ENCODE measurements around the gene SERPINB5. TPM values are rescaled to one million over a fixed set of nuclear protein-coding genes. Genes with fewer than 3 reads are reported as not detected.

Gene SERPINB5
- total RNA-seq, 1 donor: not detected

- DNase-seq (ENCODE audit: low read depth): no peak
- H3K4me3 ChIP-seq (ENCODE audit: low read depth, low read length): no peak overlapping the region
- TF ChIP-seq, protein P1, sequence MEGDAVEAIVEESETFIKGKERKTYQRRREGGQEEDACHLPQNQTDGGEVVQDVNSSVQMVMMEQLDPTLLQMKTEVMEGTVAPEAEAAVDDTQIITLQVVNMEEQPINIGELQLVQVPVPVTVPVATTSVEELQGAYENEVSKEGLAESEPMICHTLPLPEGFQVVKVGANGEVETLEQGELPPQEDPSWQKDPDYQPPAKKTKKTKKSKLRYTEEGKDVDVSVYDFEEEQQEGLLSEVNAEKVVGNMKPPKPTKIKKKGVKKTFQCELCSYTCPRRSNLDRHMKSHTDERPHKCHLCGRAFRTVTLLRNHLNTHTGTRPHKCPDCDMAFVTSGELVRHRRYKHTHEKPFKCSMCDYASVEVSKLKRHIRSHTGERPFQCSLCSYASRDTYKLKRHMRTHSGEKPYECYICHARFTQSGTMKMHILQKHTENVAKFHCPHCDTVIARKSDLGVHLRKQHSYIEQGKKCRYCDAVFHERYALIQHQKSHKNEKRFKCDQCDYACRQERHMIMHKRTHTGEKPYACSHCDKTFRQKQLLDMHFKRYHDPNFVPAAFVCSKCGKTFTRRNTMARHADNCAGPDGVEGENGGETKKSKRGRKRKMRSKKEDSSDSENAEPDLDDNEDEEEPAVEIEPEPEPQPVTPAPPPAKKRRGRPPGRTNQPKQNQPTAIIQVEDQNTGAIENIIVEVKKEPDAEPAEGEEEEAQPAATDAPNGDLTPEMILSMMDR (IDR thresholded peaks at IDR 0.05; ENCODE audit: insufficient read depth, low read length): no peak
Observed at GRCh38 chr18:63527251-63527650, 50.5 kb downstream of the SERPINB5 start.

DNA sequence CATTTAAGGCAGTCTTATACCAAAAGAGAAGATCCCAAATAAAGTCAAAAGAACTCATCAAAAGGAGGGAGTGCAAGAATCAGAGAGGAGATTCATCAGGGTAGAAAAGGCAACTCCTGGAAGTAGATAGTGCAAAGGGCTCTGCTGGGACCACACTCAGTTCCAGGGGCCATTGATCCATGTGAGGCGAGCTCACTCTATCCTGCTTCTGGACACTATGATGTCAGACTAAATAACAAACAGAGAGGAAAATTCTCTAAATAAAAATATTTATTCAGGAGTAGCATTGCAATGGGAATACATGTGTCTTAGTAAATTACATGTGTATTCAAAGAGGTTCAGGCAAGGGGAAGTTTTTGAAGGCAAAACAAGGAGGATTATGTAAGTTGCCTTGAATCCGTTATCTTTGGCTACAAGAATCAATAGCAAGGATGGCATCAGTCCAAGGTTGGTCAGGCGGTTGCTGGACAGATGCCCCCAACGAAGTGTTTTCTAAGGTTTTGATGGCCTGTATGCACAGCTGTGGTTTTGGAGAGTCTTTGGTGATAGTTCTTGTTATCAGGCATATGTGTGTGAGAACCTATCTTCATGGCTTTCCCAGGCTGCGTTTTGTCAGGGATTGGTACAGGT lies 52.2 kb downstream of the SERPINB5 start:
- no peak overlapping the region for H3K4me3 ChIP-seq (ENCODE audit: low read depth, low read length)
- TF ChIP-seq, protein P1 (IDR thresholded peaks at IDR 0.05; ENCODE audit: insufficient read depth, low read length): no peak
- no peak for DNase-seq (ENCODE audit: low read depth)

- TF ChIP-seq, protein P1 (IDR thresholded peaks at IDR 0.05; ENCODE audit: insufficient read depth, low read length): no peak
- H3K4me3 ChIP-seq (ENCODE audit: low read depth, low read length): no peak overlapping the region
- DNase-seq (ENCODE audit: low read depth): no peak
Observed at GRCh38 chr18:63532471-63532870, 55.7 kb downstream of the SERPINB5 start.

DNA sequence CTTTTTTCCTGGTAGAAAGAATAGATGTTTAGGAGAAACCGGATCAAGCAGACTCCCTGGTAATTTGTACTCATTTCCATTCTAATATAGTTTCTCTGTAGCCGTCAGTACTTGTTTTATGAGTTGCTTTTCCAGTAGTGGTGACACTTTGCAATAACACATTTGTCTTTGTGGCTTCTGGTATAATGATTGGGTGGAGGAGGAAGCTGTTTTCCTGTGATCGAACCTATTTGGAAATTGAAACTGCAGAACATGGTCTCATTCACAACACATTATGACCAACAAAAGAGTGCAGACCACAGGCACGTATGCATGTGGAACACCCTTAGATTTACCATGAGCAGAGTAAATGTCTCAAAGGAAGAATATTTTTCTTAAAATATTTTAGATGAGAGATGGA lies 57.9 kb downstream of the SERPINB5 start:
- no peak overlapping the region for H3K4me3 ChIP-seq (ENCODE audit: low read depth, low read length)
- TF ChIP-seq, protein P1 (IDR thresholded peaks at IDR 0.05; ENCODE audit: insufficient read depth, low read length): no peak
- no peak for DNase-seq (ENCODE audit: low read depth)

- H3K4me3 ChIP-seq (ENCODE audit: low read depth, low read length): no peak overlapping the region
- peak; percentile 70 for DNase-seq (ENCODE audit: low read depth)
- TF ChIP-seq, protein P1 (IDR thresholded peaks at IDR 0.05; ENCODE audit: insufficient read depth, low read length): no peak
Observed at GRCh38 chr18:63539904-63540510, 63.2 kb downstream of the SERPINB5 start.

DNA sequence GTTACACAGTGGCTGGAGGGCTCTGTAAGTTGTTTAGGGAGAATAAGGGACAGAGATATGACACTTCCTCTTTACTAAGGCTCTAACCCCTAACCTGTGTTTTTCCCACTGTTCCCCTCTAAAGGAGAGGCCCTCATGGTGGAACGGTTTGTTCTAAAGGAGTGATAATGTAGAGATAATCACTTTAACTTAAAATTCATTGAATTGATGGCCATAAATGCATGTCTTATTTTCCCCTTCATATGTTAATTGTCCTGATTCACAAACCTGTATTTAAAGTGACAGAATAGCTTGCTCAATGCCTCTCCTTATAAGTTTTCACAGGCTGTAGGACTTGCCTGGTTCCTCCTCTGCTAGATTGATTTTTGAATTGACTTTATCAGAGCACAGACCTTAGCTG lies 65.3 kb downstream of the SERPINB5 start, which contains the start of gene SERPINB12:
Gene SERPINB12, plus strand, starts transcription at position 301 of the 400 bp plus-strand sequence. CDS start 13,791 bp downstream, outside the sequence.
- no peak within 1 kb of the TSS for H3K4me3 ChIP-seq (ENCODE audit: low read depth, low read length)
- TF ChIP-seq, protein P1 (IDR thresholded peaks at IDR 0.05; ENCODE audit: insufficient read depth, low read length): no peak
- DNase-seq (ENCODE audit: low read depth): no peak

All from fibroblast of the aortic adventitia (primary cell).